Natural killer cell treated with Interleukin-12 subunit alpha and Interleukin-12 subunit beta and Interleukin-15 and Interleukin-18, amount 100 ng/mL, for 72 hours (primary cell): ENCODE results near the gene INO80B. TPM values are rescaled to one million over a fixed set of nuclear protein-coding genes. Genes with fewer than 3 reads are reported as not detected.
"Not testable (repeated sequence)": the region's sequence is repeated elsewhere in the genome, so short reads cannot be mapped to it uniquely, and the experiment has no call there.

ENCODE experiments used
- ATAC-seq, 2 donors: fragments of 150-1000 bp; cut with Tn5 transposase in 1 of 2; sonication (Bioruptor Pico), chemical (Tn5 transposase) in 1 of 2; 2 replicates each; pipeline ENCODE4 v1.10.0; 2021
- DNase-seq: peaks from one replicate; pipeline ENCODE4 v3.0.0; 2022; ENCODE audit warnings: low spot score
- H3K27ac Mint-ChIP-seq, 2 donors: 1 replicate in 1 of 2; 2 replicates in 1 of 2; pipeline ENCODE4 v1.8.0; 2022; ENCODE audit warnings: mixed read lengths in 2 of 2, mild to moderate bottlenecking in 1 of 2, moderate library complexity in 1 of 2
- H3K27me3 Mint-ChIP-seq, 2 donors: 1 replicate in 1 of 2; 2 replicates in 1 of 2; pipeline ENCODE4 v1.8.0; 2022; ENCODE audit warnings: mixed read lengths in 2 of 2
- H3K36me3 Mint-ChIP-seq: one replicate; pipeline ENCODE4 v1.8.0; 2022; ENCODE audit warnings: mixed read lengths
- H3K4me1 Mint-ChIP-seq, 2 donors: 1 replicate in 1 of 2; 2 replicates in 1 of 2; pipeline ENCODE4 v1.8.0; 2022; ENCODE audit warnings: low read depth in 2 of 2, mixed read lengths in 2 of 2, mild to moderate bottlenecking in 1 of 2
- H3K4me3 Mint-ChIP-seq: one replicate; pipeline ENCODE4 v1.8.0; 2022; ENCODE audit warnings: mixed read lengths
- H3K9me3 Mint-ChIP-seq: 2 replicates; pipeline ENCODE4 v1.8.0; 2022; ENCODE audit warnings: mixed read lengths
- total RNA-seq, 2 donors: library from RNA; stranded (reverse); gene quantifications; one replicate each; pipeline ENCODE4 v1.2.3, GENCODE V29; 2022

Gene INO80B
- total RNA-seq, 2 donors from 2014 or later, result 42.3 to 45.6 TPM

- Mint-ChIP-seq H3K4me1 (peaks cover 4 to 5% of the 10 kb centered on the region in 2 donors), H3K9me3 (no peaks in the 10 kb centered on the region), H3K36me3 (no peaks in the 10 kb centered on the region), H3K27me3 (peaks cover 0 to 2% of the 10 kb centered on the region in 2 donors), H3K4me3 (no peak overlapping the region), H3K27ac (no peak overlapping the region)
- DNase-seq, result no peak
- no peak for ATAC-seq
Observed at GRCh38 chr2:74447230-74447999, 7.5 kb upstream of the INO80B start.

- DNase-seq (no peak), ATAC-seq (no peak)
- H3K4me1 Mint-ChIP-seq, result peaks cover 12 to 14% of the 10 kb centered on the region in 2 donors
- no peaks in the 10 kb centered on the region for H3K36me3 Mint-ChIP-seq
- H3K9me3 Mint-ChIP-seq, result no peaks in the 10 kb centered on the region
- no peak overlapping the region for H3K4me3 Mint-ChIP-seq
- H3K27ac Mint-ChIP-seq, result no peak overlapping the region
- peaks cover 0 to 2% of the 10 kb centered on the region in 2 donors for H3K27me3 Mint-ChIP-seq
Observed at GRCh38 chr2:74448771-74449170, 6.1 kb upstream of the INO80B start.

DNA sequence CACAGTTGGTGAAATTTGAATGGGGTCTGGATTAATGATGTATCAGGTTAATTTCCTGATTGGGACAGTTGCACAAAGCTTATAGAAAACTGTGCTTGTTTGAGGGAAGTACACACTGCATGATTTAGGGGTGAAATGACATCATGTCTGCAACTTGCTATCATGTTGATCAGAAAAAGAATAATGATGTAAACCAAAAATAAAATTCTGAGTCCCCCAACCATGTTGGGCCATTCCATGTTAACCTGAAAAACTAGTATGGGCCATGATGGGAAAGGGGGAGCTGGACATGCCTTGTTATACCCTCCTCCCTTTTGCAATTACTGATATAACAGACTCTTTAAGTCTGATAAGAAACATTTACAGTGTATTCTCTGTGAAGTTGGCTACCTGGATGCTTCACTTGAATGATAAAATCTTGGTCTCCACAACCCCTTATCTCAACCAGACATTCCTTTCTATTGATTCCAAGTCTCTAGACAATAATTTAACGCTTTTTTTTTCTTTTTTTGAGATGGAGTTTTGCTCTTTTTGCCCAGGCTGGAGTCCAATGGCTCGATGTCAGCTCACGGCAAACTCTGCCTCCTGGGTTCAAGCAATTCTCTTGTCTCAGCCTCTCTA is 4.2 kb upstream of the INO80B start:
- Mint-ChIP-seq H3K36me3 (no peaks in the 10 kb centered on the region), H3K27me3 (no peaks in the 10 kb centered on the region), H3K27ac (peak overlapping the region; percentile 32 to 87), H3K4me1 (peaks cover 25 to 31% of the 10 kb centered on the region in 2 donors), H3K4me3 (no peak overlapping the region), H3K9me3 (no peaks in the 10 kb centered on the region)
- no peak for ATAC-seq
- DNase-seq, result no peak

GRCh38 chr2:74457129-74457548 is 2.3 kb downstream of the INO80B start:
- peak overlapping the region; percentile 91 to 98 for H3K27ac Mint-ChIP-seq
- peaks cover 5% of the 10 kb centered on the region for H3K36me3 Mint-ChIP-seq
- ATAC-seq (no peak), DNase-seq (no peak)
- H3K4me1 Mint-ChIP-seq, result peaks cover 62 to 78% of the 10 kb centered on the region in 2 donors
- no peaks in the 10 kb centered on the region for H3K27me3 Mint-ChIP-seq
- H3K9me3 Mint-ChIP-seq, result no peaks in the 10 kb centered on the region
- H3K4me3 Mint-ChIP-seq, result peak overlapping the region; percentile 98

DNA sequence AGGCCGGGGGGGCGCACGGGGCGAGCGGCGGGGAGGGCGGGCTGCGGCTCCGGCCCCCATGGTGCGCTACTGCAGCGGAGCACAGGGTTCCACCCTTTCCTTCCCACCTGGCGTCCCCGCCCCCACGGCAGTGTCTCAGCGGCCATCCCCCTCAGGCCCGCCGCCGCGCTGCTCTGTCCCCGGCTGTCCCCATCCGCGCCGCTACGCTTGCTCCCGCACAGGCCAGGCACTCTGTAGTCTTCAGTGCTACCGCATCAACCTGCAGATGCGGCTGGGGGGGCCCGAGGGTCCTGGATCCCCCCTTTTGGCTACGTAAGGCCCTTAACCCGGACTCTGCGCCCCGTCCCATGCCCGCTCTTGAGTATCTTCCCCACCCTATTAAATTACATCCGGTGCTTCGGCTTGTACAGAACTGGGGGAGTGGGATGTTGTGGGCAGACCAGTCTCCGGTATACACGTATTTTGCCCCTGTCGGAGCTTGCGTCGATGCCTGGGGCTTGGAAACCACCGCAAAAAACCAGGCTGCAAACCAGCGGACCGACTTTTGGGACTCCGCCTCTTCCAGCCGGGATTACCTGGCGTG is 2.8 kb downstream of the INO80B start:
- Mint-ChIP-seq H3K4me3 (peak overlapping the region; percentile 98), H3K9me3 (no peaks in the 10 kb centered on the region), H3K27me3 (no peaks in the 10 kb centered on the region), H3K4me1 (peaks cover 58 to 74% of the 10 kb centered on the region in 2 donors), H3K36me3 (peaks cover 5% of the 10 kb centered on the region), H3K27ac (peak overlapping the region; percentile 91 to 98)
- peak; percentile 87 for DNase-seq
- peak; percentile 51 to 61 for ATAC-seq

GRCh38 chr2:74458132-74458937 is 3.4 kb downstream of the INO80B start, which contains the start of gene WBP1:
Gene WBP1 (plus strand): TSS chr2:74458438. CDS start chr2:74458603, 165 bp downstream.
- Mint-ChIP-seq H3K9me3 (no peaks in the 10 kb centered on the region), H3K36me3 (peaks cover 5% of the 10 kb centered on the region)
- peak; percentile 92 to 94 for ATAC-seq

DNA sequence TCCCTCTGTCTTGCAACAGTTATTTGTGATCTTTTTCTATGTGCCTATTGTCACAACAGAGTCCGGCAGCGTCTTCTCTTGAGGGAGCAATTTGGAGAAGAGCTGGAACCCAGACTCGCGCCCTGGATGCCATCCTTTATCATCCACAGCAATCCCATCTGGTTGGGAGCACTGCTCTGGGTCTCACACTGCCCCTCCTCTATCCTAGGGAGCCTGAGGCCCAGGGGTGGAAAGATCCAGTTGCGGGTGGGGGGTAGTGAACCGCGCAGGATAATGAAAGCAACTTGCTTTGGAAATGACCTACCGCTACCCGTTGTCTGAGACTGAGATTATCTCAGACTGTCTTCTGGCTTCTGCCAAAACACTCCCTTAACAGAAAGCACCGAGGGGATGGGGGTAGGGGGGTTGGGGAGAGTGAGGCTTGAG is 4.1 kb downstream of the INO80B start:
- Mint-ChIP-seq H3K27me3 (no peaks in the 10 kb centered on the region), H3K9me3 (no peaks in the 10 kb centered on the region), H3K27ac (peak overlapping the region; percentile 91 to 98), H3K4me1 (peaks cover 56 to 73% of the 10 kb centered on the region in 2 donors), H3K36me3 (peaks cover 5% of the 10 kb centered on the region), H3K4me3 (peak overlapping the region; percentile 98)
- ATAC-seq (no peak), DNase-seq (no peak)

More at GRCh38 chr2:74458132-74458937, 3.4 kb downstream of the INO80B start, which contains the start of gene WBP1:
- DNase-seq, result peak; percentile 100
- peaks cover 55 to 73% of the 10 kb centered on the region in 2 donors for H3K4me1 Mint-ChIP-seq
- H3K27me3 Mint-ChIP-seq, result no peaks in the 10 kb centered on the region
- peak within 1 kb of the TSS; percentile 98 for H3K4me3 Mint-ChIP-seq
- peak within 1 kb of the TSS; percentile 91 to 98 for H3K27ac Mint-ChIP-seq

- peak overlapping the region; percentile 98 for H3K4me3 Mint-ChIP-seq
- not testable (repeated sequence) for DNase-seq, ATAC-seq, H3K27me3 Mint-ChIP-seq, H3K9me3 Mint-ChIP-seq, H3K36me3 Mint-ChIP-seq
- H3K4me1 Mint-ChIP-seq, result peaks cover 52 to 71% of the 10 kb centered on the region in 2 donors
- H3K27ac Mint-ChIP-seq, result peak overlapping the region; percentile 91 to 98
Observed at GRCh38 chr2:74459503-74460118, 4.7 kb downstream of the INO80B start.

DNA sequence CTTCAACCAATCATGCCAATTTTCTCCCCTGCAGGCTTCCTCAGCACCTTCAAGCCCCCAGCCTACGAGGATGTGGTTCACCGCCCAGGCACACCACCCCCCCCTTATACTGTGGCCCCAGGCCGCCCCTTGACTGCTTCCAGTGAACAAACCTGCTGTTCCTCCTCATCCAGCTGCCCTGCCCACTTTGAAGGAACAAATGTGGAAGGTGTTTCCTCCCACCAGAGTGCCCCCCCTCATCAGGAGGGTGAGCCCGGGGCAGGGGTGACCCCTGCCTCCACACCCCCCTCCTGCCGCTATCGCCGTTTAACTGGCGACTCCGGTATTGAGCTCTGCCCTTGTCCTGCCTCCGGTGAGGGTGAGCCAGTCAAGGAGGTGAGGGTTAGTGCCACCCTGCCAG is 5.3 kb downstream of the INO80B start:
- Mint-ChIP-seq H3K4me1 (peaks cover 47 to 65% of the 10 kb centered on the region in 2 donors), H3K4me3 (peak overlapping the region; percentile 98), H3K27ac (peak overlapping the region; percentile 91 to 98)
- H3K9me3 Mint-ChIP-seq, H3K27me3 Mint-ChIP-seq, DNase-seq, ATAC-seq, H3K36me3 Mint-ChIP-seq: not testable (repeated sequence)

DNA sequence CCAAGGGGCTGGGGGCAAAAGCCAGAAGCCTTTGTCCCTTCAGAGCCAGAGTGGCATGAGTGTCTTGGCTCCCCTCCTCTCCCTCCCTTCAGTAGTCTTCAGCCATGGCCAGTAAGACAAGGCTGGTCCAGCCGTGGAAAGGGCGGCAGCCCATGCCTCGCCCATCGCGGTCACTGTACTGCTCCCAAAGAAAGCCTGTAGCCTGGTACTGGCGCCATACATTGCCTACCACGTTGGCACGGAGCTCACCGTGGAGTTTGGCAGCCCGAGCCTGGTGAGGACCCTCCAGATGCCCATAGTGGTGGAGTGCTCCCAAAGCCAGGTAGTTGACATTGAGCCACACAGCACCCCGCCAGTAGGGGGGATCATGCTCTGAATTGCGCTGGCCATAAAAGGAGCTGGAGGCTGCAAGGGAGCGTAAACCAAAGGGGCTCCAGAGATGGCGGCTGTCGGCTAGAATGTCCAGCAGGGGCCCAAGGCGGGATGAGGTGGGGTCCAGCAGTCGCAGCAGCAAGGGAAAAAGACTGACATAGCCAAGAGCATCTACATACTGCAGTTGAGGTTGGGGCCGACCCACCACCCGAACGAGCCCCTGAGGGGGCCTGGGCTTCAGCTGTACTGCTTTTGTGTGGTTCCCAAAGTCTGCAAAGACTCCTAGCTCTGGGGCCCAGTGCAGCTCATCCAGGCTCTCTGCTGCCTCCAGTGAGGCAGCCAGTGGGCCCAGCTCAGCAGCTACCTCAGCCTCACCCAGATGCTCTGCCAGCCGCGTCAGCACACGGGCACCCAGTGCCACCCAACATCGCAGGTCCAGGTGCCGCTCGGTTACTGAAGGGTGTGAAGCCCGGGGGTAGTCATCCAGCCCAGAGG is 6.5 kb downstream of the INO80B start:
- ATAC-seq (no peak), DNase-seq (no peak)
- no peak overlapping the region for H3K4me3 Mint-ChIP-seq
- H3K36me3 Mint-ChIP-seq, result peaks cover under 1% of the 10 kb centered on the region
- H3K27me3 Mint-ChIP-seq, result no peaks in the 10 kb centered on the region
- H3K27ac Mint-ChIP-seq, result no peak overlapping the region
- H3K4me1 Mint-ChIP-seq, result peaks cover 44 to 63% of the 10 kb centered on the region in 2 donors
- H3K9me3 Mint-ChIP-seq, result no peaks in the 10 kb centered on the region

- Mint-ChIP-seq H3K4me3 (no peak overlapping the region), H3K9me3 (no peaks in the 10 kb centered on the region), H3K27ac (peak overlapping the region; percentile 47 to 73), H3K4me1 (peaks cover 38 to 55% of the 10 kb centered on the region in 2 donors), H3K36me3 (no peaks in the 10 kb centered on the region), H3K27me3 (no peaks in the 10 kb centered on the region)
- DNase-seq (no peak), ATAC-seq (no peak)
Observed at GRCh38 chr2:74462054-74462785, 7.3 kb downstream of the INO80B start.

GRCh38 chr2:74462786-74463105 is 7.9 kb downstream of the INO80B start:
- DNase-seq (no peak), ATAC-seq (no peak)
- Mint-ChIP-seq H3K4me1 (peaks cover 35 to 49% of the 10 kb centered on the region in 2 donors), H3K36me3 (no peaks in the 10 kb centered on the region), H3K9me3 (no peaks in the 10 kb centered on the region), H3K4me3 (peak overlapping the region; percentile 52), H3K27me3 (no peaks in the 10 kb centered on the region), H3K27ac (peak overlapping the region; percentile 47 to 73)
